C4-2B (cell line): Measurements from ENCODE around the gene YEATS2.

Source experiments
- CTCF ChIP-seq: fragments of 450-650 bp; conservative IDR thresholded peaks from 2 replicates; pipeline ENCODE4 v1.5.1; 2017; ENCODE audit warnings: mild to moderate bottlenecking
- ZFX ChIP-seq: fragments of 450-650 bp; IDR thresholded peaks from 2 replicates; pipeline ENCODE4 v1.6.1; 2017

GRCh38 chr3:183814240-183814639 lies 116.6 kb downstream of the YEATS2 start:
- TF ChIP-seq CTCF (no peak), ZFX (no peak)
